Fibroblast of skin of left quadriceps (primary cell): Measurements from ENCODE around the gene FBN3.

Experiments
- DNase-seq, 2 experiments: peaks; one replicate each; pipeline ENCODE4 v3.0.0-alpha.2; 2013; ENCODE audit warnings: low read depth in 2 of 2

The FBN3 gene

GRCh38 chr19:8148410-8149260 lies 757 bp downstream of the FBN3 start:
- DNase-seq = no peak

- no peak for DNase-seq
Observed at GRCh38 chr19:8148088-8148409, 1.3 kb downstream of the FBN3 start.

- DNase-seq = no peak
Observed at GRCh38 chr19:8147582-8147978, 1.8 kb downstream of the FBN3 start.

GRCh38 chr19:8146877-8147581 lies 2.4 kb downstream of the FBN3 start:
- DNase-seq = no peak

GRCh38 chr19:8144273-8144995 lies 5.0 kb downstream of the FBN3 start:
- DNase-seq = no peak

- no peak for DNase-seq
Observed at GRCh38 chr19:8143041-8143440, 6.4 kb downstream of the FBN3 start.

GRCh38 chr19:8142513-8142900 lies 6.9 kb downstream of the FBN3 start:
- no peak for DNase-seq

GRCh38 chr19:8141726-8142512 lies 7.5 kb downstream of the FBN3 start:
- DNase-seq = no peak

GRCh38 chr19:8138201-8138600 lies 11.2 kb downstream of the FBN3 start:
- no peak for DNase-seq

- DNase-seq = no peak
Observed at GRCh38 chr19:8137425-8137824, 12.0 kb downstream of the FBN3 start.

- no peak for DNase-seq
Observed at GRCh38 chr19:8135946-8136618, 13.3 kb downstream of the FBN3 start.

GRCh38 chr19:8132858-8133458 lies 16.4 kb downstream of the FBN3 start:
- no peak for DNase-seq

- no peak for DNase-seq
Observed at GRCh38 chr19:8131517-8131916, 17.9 kb downstream of the FBN3 start.

- no peak for DNase-seq
Observed at GRCh38 chr19:8129061-8129618, 20.3 kb downstream of the FBN3 start.

GRCh38 chr19:8128551-8128950 lies 20.8 kb downstream of the FBN3 start:
- no peak for DNase-seq

- DNase-seq = no peak
Observed at GRCh38 chr19:8127311-8127710, 22.1 kb downstream of the FBN3 start.

GRCh38 chr19:8126511-8126910 lies 22.9 kb downstream of the FBN3 start:
- DNase-seq = no peak

GRCh38 chr19:8126008-8126407 lies 23.4 kb downstream of the FBN3 start:
- DNase-seq = no peak

- DNase-seq = no peak
Observed at GRCh38 chr19:8123683-8124082, 25.7 kb downstream of the FBN3 start.

- DNase-seq = no peak
Observed at GRCh38 chr19:8120636-8121480, 28.5 kb downstream of the FBN3 start.
